IPS-11a (cell line): Measurements from ENCODE around the gene CNGA2.
"Not testable (repeated sequence)": the region's sequence is repeated elsewhere in the genome, so short reads cannot be mapped to it uniquely, and the experiment has no call there.

ENCODE experiments used
- H3K4me3 ChIP-seq: one replicate; pipeline ENCODE4 v1.5.1; 2013; ENCODE audit warnings: low read depth, low read length, control low read depth

Gene CNGA2

GRCh38 chrX:151734446-151734845, at the start of gene CNGA2:
TSS of gene CNGA2 (plus strand) at chrX:151734746. CDS start at chrX:151738484, 3,738 bp downstream.
- H3K4me3 ChIP-seq = no peak within 1 kb of the TSS

- no peak overlapping the region for H3K4me3 ChIP-seq
Measured at GRCh38 chrX:151687635-151688034, 46.9 kb upstream of the CNGA2 start.

- H3K4me3 ChIP-seq = no peak overlapping the region
Measured at GRCh38 chrX:151688695-151689094, 45.9 kb upstream of the CNGA2 start.

- H3K4me3 ChIP-seq = no peak overlapping the region
Measured at GRCh38 chrX:151692825-151693224, 41.7 kb upstream of the CNGA2 start.

- H3K4me3 ChIP-seq = no peak overlapping the region
Measured at GRCh38 chrX:151694121-151694520, 40.4 kb upstream of the CNGA2 start.

- peak within 1 kb of the TSS; percentile 33 for H3K4me3 ChIP-seq
Measured at GRCh38 chrX:151694661-151695582, 39.6 kb upstream of the CNGA2 start, which contains the start of gene PRRG3. TSS of gene PRRG3 (plus strand) at chrX:151695458. CDS start at chrX:151698815, 3,357 bp downstream.

- peak overlapping the region; percentile 33 for H3K4me3 ChIP-seq
Measured at GRCh38 chrX:151695583-151696340, 38.8 kb upstream of the CNGA2 start.

- H3K4me3 ChIP-seq = not testable (repeated sequence)
Measured at GRCh38 chrX:151697082-151697481, 37.5 kb upstream of the CNGA2 start.

- H3K4me3 ChIP-seq = no peak overlapping the region
Measured at GRCh38 chrX:151697522-151697921, 37.0 kb upstream of the CNGA2 start.

- H3K4me3 ChIP-seq = no peak overlapping the region
Measured at GRCh38 chrX:151698485-151698884, 36.1 kb upstream of the CNGA2 start.

- H3K4me3 ChIP-seq = no peak overlapping the region
Measured at GRCh38 chrX:151699746-151700145, 34.8 kb upstream of the CNGA2 start.

- no peak overlapping the region for H3K4me3 ChIP-seq
Measured at GRCh38 chrX:151700581-151700980, 34.0 kb upstream of the CNGA2 start.

GRCh38 chrX:151701071-151701470, 33.5 kb upstream of the CNGA2 start:
- H3K4me3 ChIP-seq = no peak overlapping the region

GRCh38 chrX:151701531-151701930, 33.0 kb upstream of the CNGA2 start:
- no peak overlapping the region for H3K4me3 ChIP-seq

- no peak overlapping the region for H3K4me3 ChIP-seq
Measured at GRCh38 chrX:151702026-151702714, 32.4 kb upstream of the CNGA2 start.

GRCh38 chrX:151702741-151703340, 31.7 kb upstream of the CNGA2 start:
- no peak overlapping the region for H3K4me3 ChIP-seq

- no peak overlapping the region for H3K4me3 ChIP-seq
Measured at GRCh38 chrX:151703487-151703886, 31.1 kb upstream of the CNGA2 start.

- no peak overlapping the region for H3K4me3 ChIP-seq
Measured at GRCh38 chrX:151704041-151704663, 30.4 kb upstream of the CNGA2 start.

- H3K4me3 ChIP-seq = no peak overlapping the region
Measured at GRCh38 chrX:151708821-151709220, 25.7 kb upstream of the CNGA2 start.

- no peak overlapping the region for H3K4me3 ChIP-seq
Measured at GRCh38 chrX:151710457-151710856, 24.1 kb upstream of the CNGA2 start.
